NCI-H2196 treated with DMSO at 0.1 percent for 48 hours (cell line): Measurements from ENCODE around the gene DUSP8.

Source experiments
- DNase-seq: peaks from one replicate; lab custom pipeline; 2025; ENCODE audit not compliant: unreplicated experiment; lab: John Stamatoyannopoulos, UW

DUSP8 gene

DNA sequence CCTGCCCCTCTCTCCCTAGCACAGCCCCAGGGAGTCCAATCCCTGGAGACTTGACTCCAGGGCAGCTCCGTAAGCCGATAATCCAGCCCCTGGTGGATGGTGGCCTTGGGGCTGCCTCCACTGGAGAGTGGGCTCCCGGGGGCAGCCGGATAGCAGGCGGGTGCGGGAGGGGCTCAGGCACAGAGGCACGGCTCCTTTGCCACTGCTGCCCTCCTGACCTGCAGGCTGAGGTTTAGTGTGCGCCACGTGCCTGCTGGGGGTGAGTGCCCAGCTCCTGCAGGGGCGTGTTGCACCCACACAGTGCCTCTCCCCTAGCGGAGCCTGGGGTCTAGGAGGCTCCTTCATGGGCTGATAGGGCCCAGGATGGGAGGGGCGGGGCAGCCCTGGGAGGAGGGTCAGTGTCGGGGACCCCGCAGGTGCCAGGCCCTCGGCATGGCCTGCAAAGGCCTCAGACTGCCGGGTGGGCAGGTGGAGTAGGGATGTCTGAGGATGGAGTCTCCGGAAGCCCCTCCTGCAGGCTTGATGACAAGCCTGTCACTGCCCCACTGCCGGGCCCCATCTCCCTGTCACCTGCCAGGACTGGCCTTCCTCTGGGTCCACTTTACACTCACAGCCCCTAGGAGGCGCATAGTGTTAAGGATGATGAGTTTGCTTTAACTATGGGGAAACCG is 5.6 kb downstream of the DUSP8 start:
- DNase-seq = no peak

- no peak for DNase-seq
These were observed 6.2 kb downstream of the DUSP8 start for GRCh38 chr11:1565904-1566247.

DNA sequence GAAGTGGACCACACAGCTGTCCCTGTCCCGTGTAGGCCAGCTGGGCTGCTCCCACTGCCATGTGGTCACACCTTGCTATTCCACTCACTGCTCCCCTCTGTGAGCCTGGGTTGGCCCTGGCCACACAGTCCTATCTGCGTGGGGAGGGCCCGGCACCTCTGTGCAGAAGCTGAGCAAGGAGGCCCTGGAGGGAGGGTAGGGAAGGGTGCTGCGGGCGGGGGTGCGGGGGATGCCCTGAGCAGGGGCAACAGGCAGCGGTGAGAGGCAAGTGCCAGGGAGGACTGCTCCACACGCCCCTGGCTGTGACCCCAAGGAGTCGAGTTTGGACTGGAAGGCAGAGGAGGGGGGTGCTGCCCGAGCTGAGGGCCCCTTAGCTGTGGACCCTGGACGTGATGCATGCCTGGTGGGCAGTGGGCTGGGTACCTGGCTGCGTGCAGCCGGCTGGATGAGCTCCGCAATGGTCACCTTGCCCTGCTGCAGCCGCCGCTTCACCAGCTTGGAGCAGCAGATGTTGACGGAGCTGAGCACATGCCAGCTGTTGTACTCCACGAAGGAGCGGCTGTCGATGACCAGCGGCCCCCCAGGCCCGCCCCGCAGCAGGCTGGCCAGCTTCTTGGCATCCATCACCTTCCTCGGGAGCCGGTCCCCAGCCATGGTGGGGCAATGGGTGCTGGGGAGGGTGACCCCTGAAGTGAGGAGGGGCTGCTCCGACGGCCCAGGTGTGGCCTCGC is 6.7 kb downstream of the DUSP8 start:
- DNase-seq = no peak

- DNase-seq = peak; percentile 25
These were observed 7.4 kb downstream of the DUSP8 start for GRCh38 chr11:1564535-1565172.

DNA sequence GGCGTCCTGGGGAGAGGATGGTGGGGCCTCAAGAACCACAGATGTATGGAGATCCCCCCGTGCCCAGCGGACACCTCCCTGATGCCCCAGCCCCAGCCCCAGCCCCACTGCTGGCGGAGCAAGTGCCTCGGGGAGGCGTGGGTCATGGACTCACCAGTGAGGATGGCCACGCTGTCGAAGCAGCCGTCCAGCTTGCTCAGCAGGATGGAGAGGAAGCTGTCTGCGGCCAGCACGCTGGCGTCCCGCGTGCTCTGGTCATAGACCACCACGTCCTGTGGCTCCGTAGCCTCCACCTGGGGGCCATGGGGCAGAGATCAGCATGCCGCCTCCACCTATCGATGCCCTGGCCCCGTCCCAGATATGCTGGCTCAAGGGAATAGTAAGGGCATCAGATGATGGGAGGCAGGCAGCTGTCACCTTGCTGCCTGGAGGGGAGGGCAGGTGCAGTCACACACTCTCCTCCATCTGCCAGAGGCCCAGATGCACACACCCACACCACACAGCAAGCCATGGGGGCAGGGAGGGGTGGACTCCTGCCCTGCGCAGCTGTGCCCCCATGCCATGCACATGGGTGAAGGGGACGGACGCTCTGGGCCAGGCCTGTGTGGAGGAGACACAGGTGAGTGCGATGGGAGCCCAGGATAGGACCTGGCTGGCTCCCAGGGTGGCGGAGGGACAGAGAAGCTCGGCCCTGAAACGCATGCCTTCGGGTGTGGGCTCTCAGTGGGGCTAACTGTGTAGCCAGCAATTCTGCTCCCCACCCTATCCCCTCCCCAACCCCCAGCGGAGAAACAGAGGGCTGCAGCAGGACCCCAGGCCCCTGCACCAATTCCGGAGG is 8.2 kb downstream of the DUSP8 start:
- DNase-seq = no peak

DNA sequence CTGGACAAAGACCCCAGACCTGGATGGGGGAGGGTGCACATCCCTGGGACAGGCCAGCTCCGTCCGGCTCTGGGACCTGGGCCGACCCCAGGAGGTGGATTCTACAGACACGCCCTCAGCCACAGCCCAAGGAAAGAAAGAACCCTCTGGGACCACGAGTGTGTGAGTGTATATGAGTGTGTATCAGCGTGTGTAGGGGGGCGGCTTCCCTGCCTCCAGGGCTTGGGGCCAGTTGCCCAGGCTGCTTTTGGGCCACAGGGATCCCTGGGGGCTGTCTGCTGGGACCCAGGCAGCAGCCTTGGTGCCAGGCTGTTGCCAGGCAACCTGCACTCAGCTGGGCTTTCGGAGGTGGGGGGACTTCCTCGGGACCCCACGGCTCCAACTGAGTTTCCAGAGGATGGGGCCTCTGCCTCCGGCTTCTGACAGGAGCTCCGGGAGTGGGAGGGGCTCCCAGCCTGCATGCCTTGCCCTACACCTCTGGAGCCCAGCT is 8.9 kb downstream of the DUSP8 start:
- DNase-seq = no peak

GRCh38 chr11:1562469-1563148 is 9.5 kb downstream of the DUSP8 start:
- DNase-seq = no peak

DNA sequence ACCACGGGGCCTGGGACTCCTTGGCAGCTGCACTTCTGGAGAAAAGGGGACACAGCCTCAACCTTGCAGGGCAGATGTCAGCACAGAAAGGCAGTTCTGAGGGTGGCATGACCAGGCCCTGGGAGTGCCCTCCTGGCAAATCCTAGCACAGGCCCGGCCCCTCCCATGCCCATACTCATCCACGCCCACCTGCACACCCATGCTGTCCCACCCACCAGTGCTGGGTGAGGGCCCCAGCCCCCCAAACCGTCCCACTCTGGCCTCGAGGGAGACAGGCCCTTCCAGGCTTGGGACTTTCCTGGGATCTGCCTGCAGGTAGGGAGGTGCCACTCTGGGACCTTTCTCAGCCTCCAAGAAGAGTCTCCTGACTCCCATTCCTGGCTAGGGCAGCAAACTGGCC is 10.1 kb downstream of the DUSP8 start:
- DNase-seq = no peak

- DNase-seq = no peak
These were observed 10.8 kb downstream of the DUSP8 start for GRCh38 chr11:1561266-1561665.

DNA sequence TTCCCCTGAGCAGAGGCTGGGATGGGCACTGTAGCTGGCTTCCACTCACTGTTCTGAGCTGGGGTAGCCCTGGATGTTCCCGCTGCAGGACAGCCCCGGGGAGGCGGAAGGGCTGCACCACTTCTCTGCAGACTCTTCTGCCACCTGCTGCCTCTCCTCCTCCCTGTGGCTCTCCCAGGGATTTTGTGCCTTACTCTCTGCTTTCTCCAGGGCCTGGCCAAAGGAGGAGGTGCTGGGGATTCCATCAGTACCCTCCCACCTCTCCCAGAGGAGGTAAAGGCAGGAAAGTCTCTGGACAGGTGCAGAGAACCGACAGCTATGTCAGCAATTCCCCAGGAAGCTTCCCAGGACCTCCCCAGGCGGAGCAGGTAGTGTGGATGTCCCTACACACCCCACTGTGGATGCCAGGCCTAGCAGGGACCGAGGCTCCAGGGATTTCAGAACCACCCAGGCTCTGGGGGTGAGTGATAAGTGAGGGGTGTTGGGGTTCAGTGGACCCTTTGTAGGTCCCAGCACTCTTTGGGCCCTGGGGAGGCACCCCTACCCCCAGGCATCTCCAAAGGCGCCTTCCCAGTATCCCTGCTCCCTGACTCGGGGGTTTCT is 11.3 kb downstream of the DUSP8 start:
- DNase-seq = no peak

DNA sequence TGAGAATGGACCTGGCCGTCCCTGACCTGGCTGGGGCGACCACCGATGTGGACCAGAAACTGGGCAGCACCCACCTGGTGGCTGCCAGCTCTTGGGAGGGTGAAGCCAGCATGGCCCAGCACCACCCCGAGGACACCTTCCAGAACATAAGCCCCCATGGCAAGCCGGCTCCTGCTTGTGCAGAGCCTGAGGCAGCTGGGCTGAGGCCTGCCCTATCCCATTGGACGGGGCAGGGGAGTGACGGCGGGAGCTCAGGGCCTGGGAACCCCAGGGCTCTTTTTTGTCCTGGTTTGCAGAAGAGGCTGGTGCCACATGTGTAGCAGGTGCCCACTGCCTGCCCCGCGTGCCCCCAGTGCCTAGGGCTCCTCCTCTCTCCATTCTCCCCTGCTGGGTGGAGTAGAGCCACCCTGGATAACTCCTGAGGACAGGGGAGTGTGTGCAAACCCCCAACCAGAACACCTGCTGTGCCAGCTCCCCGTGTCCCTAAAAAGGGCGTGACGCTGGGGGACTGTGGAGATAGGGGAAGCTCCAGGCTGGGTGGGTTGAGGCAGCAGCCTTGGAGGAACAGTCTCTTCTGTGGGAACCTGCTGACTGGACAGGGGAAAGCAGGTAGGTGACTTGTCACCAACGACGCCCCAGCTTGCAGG is 11.9 kb downstream of the DUSP8 start:
- DNase-seq = no peak

DNA sequence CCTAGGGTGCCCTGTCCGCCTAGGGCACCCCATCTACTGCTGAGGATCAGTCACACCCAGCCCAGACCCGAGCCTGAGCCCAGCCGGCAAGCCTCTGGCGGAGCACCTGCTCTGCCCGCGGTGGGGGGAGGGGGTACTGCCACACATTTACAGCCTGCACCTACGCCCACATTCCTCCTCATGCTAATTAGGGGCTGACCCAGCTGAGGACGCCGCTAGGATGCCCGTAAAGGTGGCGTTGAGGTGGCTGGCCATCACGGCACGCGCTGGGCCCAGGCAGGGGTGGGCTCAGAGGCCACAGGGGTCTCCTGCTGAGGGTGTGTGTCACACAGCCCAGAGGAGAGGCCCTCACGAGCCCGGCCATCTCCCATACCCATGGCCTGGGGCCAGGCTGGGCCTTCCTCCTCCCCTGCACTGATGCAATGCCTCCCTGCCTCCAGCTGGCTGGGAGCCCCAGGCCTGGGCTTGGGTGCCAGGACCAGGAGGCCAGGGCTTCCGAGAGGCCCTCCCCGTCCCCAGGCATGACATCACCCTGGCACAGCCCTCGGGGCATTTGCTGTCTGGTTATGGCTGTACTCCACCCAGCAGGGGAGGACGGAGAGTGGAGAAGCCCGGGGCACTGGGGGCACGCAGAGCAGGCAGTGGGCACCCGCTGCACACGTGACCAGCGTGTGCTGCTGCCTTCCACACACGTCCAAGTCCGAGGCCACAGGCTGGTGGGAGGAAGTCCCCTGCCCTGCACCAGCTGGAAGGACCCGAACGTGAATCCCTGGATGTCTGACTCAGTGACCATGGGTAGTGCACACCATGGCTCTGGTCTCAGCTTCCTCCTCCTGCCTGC is 12.7 kb downstream of the DUSP8 start:
- DNase-seq = peak; percentile 91

- no peak for DNase-seq
These were observed 13.3 kb downstream of the DUSP8 start for GRCh38 chr11:1558775-1559110.

DNA sequence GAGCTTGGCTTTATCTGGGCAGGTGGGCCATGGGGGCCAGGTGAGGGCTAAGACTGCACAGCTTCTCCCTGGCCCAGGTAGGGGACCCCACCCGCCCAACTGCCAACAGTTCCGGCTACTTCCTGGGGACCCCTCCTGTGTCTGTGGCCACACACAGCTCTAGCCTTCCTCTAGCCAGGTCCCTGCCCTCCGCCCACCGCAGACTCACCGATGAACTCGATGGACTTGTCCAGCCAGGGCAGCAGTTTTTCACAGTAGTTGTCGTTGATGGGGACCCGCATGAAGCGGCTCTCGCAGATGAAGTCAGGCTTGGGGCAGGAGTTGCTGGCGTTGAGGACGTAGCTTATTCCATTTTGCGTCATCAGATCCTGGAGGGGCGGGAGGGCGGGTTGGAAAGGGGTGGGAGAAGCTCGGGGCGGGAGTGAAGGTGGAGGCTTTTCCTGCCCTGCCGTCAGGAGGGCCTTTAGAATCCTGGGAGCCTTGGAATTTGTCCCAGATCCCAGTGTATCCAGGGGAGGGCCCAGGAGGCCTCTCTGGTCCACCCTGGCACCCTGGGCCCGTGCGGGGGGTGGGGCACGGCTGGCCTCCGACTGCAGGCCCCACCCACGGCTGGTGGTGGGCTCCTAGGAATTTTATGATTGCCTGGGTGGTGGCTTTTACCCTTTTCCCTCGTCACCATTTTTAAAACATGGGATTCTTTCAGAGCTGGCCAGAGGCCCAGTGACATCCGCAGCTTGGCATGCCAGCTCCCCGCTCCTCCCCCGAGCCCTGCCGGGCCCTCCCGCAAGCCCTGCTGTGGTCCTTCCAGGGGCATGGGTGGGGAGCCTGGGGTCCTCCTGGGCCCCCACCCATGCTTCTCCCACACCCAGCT is 13.9 kb downstream of the DUSP8 start:
- no peak for DNase-seq

- no peak for DNase-seq
These were observed 14.8 kb downstream of the DUSP8 start for GRCh38 chr11:1557051-1557884.

GRCh38 chr11:1556278-1556902 is 15.7 kb downstream of the DUSP8 start:
- DNase-seq = no peak

- no peak for DNase-seq
These were observed 16.3 kb downstream of the DUSP8 start for GRCh38 chr11:1555713-1556153.
